ENCODE results near the gene PRSS16.
"Not testable (repeated sequence)": the region's sequence is repeated elsewhere in the genome, so short reads cannot be mapped to it uniquely, and the experiment has no call there.

Gene PRSS16, protein sequence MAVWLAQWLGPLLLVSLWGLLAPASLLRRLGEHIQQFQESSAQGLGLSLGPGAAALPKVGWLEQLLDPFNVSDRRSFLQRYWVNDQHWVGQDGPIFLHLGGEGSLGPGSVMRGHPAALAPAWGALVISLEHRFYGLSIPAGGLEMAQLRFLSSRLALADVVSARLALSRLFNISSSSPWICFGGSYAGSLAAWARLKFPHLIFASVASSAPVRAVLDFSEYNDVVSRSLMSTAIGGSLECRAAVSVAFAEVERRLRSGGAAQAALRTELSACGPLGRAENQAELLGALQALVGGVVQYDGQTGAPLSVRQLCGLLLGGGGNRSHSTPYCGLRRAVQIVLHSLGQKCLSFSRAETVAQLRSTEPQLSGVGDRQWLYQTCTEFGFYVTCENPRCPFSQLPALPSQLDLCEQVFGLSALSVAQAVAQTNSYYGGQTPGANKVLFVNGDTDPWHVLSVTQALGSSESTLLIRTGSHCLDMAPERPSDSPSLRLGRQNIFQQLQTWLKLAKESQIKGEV

DNA sequence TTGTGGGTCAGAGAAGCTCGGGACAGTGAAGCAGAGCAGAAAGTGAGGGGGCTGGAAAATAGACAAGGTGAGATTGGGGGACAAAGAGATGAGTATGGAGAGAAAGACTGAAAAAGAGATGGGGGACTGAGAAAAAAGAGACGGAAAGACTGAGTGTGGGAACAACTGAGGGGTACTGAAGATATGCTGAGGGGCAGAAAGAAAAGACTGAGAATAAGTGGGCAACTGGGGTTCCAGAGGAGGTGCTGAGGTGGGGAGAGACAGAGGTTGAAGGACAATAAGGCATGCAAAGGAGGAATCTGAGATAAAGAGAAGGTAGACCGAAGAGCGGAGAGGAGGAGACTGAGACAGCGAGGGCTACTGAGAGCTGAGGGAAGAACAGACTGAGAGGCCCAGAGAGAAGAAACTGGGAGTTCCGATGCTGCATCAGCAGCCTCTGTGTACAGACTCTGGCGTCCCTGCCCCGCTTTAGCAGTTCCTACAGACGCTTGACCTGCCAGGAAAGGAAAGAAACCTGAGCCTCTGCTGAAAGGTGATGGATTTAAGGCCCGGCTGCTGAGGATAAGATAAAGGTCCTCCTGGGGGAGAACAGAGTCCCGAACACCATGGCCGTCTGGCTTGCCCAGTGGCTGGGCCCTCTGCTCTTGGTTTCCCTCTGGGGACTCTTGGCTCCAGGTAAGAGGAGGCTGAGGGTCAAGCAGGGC lies at the start of gene PRSS16:
TSS of gene PRSS16 (plus strand) at position 569 of the 704 bp plus-strand sequence. CDS start at position 606, 37 bp downstream.
- no peak for DNase-seq (ENCODE audit: low read depth)

DNA sequence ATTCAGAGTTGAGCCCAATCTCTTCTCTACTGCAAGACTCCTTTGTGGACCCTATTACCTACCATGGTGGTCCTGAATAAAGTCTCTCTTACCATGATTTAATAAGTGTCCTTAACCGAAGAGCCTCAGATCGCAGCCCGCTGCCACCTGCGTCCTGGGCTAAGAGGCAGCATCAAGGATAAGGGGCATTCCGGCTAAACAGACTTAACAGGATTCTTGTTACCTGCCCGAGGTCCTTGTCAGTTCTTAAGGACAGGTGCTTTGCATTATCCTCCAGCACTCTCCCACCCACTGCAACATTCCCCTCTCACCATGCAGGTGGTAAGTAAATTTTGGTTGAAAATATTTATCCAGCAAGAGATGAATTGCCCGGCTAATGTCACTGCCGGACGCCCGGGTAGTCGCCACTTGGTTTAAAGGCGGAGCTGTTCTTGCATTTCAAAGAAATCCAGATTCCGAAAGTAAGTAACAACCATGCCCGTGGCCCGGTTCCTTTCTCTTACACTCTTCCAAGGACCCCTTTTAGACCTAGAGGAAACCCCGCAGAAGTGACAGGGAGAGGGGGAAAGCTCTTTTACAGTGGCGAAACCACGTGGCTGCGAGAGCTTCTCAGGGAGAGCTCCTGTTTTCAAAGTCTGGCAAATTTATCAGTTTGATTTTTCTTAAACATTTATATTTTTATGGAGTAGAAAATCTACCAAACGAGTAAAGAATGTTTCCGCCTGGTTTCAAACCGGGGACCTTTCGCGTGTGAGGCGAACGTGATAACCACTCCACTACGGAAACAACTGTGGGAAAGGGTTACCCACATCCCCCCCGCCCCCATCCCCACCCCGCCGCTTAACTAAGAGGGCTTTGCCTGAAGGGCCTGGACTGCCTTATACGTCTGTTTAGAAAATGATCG lies 41.9 kb upstream of the PRSS16 start:
- peak; percentile 3 for DNase-seq (ENCODE audit: low read depth)

DNA sequence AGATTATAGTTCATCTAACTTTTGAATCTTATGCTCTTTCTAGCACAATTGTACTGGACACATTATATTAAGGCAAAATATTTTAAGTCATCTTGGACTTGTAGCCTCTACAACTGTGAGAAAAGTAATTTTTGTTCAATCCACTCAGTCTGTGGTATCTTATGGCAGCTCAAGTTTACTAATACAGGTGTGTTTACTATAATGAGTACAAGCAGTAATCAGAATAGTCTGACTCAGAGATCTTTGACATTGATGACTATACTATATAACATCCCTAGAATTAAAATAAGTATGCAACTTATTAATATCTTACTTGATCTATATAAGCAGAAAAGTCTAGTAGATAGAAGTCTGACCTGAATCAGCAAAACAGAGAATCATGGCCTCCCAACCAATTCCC lies 40.7 kb upstream of the PRSS16 start:
- no peak for DNase-seq (ENCODE audit: low read depth)

DNA sequence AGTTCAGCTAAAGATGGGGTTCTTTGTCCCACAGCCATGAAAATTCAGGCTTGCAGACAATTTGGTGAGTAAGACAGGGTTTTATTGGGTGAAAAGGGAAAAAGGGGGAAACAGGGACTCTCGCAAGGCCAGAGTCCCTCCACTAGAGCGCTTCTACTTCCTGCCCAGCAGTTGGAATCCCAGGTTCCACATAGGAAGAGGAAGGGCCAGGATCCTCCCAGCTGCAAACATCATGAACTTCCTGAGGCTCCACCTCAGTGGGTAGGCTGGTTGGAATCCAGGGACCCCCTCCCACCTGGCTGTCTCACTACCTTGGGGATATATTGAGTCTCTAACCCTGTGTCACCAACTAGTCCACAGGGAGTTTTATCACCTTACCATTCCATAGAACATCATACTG lies 39.5 kb upstream of the PRSS16 start:
- DNase-seq (ENCODE audit: low read depth): no peak

DNA sequence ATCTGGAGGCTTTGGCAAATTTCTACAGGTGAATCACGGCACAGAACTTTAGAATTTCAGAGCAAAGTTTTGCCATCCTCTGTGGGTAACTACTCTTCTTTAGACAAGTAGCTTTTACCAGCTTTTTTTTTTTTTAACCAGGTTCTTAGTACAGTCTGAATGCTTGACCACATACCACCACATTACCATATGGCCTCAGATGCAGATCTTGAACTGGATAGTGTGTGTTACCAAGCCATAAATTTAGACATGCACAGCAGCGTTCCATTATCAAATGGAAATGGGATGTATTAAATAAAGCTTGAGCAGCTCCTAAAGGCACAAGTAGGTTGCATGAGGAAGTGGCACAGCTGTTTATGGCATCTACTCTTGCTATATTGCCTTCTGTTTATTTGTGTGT lies 38.3 kb upstream of the PRSS16 start:
- no peak for DNase-seq (ENCODE audit: low read depth)

DNA sequence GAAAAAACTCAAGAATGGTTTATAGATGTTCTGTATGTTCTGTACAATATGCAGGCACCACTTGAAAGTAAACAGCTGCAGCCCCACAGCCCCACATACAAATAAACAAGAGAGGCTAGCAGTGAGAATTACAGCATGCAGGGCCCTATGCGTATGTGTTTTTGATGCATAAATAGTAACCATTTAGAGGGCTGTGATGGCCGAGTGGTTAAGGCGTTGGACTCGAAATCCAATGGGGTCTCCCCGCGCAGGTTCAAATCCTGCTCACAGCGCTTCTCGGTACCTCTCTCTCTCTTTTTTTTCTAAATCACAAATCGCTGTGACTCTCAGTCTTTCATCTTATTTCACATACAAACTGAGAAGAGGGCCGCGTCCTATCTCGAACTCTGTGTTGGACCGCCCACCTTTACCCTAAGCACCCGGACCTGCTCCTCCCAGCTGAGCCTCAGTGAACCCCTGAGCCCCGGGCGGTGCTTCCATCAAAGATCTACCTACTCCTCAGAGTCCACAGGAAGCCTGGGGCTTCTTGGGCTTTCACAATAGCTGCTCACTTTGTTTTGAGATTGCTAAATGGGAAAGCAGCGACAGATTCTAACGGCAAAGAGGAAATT lies 37.7 kb upstream of the PRSS16 start:
- no peak for DNase-seq (ENCODE audit: low read depth)

DNA sequence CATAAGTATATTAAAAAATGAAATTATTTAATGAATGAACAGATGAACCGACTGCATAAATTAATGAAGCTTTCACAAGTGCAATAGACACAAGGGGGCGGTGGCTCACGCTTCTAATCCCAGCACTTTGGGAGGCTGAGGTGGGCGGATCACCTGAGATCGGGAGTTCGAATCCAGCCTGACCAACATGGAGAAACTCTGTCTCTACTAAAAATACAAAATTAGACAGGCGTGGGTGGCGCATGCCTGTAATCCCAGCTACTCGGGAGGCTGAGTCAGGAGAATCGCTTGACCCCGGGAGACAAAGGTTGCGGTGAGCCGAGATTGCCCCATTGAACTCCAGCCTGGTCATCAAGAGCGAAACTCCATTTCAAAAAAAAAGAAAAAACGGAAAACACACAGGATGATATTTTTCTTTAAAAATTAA lies 34.4 kb upstream of the PRSS16 start:
- DNase-seq (ENCODE audit: low read depth): not testable (repeated sequence)

DNA sequence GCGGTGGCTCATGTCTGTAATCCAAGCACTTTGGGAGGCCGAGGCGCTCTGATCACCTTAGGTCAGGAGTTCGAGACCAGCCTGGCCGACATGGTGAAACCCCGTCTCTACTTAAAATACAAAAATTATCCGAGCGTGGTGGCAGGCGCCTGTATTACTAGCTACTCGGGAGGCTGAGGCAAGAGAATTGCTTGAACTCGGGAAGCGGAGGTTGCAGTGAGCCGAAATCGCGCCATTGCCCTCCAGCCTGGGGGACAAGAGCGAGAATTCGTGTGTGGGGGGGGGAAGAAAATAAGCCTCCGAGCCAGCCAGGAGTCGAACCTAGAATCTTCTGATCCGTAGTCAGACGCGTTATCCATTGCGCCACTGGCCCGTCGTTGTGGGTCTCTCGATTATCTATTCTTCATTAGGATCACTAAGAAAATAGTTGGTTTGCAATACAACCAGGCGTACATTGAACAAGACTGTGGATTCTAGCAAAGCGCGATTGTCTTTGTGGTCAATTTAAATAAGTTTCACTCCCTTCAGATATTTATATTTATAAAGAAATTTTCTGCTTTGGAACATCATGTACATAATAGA lies 33.9 kb upstream of the PRSS16 start:
- peak; percentile 9 for DNase-seq (ENCODE audit: low read depth)

DNA sequence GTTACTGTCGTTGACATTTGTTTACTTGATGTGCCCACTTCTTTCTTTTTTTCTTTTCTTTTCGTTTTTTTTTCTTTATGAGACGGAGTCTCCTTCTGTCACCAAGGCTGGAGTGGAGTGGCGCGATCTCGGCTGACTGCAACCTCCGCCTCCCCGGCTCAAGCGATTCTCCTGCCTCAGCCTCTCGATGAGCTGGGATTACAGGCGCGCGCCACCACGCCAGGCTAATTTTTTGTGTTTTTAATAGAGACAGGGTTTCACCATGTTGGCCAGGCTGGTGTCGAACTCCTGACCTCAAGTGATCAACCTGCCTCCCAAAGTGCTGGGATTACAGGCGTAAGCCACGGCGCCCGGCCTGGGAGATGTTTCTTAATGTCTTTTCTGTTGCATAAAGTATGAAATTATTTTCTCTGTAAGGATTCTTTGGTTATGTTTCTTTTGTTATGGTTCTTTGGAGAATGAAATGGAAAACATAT lies 33.3 kb upstream of the PRSS16 start:
- no peak for DNase-seq (ENCODE audit: low read depth)

DNA sequence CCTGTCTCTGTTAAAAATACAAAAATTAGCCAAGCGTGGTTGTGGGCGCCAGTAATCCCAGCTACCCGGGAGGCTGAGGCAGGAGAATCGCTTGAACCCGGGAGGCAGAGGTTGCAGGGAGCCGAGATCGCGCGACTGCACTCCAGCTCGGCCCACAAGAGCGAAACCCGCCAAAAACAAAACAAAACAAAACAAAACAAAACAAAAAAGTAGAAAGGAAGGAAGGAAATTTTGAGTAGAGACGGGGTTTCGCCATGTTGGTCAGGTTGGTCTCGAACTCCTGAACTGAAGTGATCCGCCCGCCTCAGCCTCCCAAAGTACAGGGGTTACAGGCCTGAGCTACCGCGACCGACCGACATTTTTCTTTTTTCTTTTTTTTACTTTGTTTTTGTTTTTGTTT lies 30.6 kb upstream of the PRSS16 start:
- no peak for DNase-seq (ENCODE audit: low read depth)

DNA sequence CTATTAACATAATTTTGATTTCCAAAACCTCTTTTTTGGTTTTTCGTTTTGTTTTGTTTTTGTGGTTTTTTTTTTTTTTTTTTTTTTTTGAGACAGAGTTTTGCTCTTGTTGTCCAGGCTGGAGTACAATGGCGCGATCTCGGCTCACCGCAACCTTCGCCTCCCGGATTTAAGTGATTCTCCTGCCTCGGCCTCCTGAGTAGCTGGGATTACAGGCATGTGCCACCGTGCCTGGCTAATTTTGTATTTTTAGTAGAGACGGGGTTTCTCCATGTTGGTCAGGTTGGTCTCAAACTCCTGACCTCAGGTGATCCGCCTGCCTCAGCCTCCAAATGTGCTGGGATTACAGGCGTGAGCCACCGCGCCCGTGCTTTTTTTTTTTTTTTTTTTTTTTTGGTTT lies 24.5 kb upstream of the PRSS16 start:
- not testable (repeated sequence) for DNase-seq (ENCODE audit: low read depth)

DNA sequence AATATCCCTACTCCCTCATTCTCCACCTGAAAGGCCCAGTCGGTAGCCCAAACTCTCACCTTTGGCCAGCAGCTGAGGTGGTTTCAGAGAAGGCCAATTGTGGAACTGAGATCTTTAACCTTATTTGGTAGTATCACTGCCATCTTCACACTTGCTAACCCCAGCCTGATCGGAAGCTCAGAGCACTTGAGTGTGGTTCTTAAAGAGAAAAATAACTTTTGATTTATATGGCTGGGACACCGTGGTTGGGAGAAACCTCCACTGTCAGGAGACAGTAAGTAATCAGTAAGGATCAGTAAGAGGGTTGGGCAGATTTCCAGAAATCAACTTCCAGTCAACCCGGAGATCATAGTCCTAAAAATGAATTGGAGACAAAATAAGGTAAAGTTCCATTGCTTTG lies 22.8 kb upstream of the PRSS16 start:
- DNase-seq (ENCODE audit: low read depth): no peak

DNA sequence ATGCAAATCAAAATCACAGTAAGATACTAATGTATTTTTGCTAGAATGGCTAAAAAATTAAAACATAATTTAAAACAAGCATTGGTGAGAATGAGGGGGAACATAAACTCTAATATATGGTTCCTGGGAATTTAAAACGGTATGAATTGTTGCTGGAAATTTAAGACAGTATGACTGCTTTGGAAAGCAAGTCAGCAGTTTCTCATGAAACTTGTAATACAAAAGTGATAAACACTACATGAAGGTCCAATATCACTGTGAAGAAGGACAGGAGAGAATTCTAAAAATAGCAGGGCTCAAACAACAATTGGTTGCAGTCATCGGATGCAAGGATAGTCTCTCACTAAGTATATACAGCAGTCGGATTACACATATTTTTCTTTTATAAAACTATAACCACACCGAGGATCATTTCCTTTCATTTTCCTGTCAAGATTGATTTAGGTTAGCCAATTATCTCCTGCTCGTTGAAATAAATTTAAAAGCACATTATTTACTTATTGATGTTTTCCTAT lies 18.5 kb upstream of the PRSS16 start:
- no peak for DNase-seq (ENCODE audit: low read depth)

DNA sequence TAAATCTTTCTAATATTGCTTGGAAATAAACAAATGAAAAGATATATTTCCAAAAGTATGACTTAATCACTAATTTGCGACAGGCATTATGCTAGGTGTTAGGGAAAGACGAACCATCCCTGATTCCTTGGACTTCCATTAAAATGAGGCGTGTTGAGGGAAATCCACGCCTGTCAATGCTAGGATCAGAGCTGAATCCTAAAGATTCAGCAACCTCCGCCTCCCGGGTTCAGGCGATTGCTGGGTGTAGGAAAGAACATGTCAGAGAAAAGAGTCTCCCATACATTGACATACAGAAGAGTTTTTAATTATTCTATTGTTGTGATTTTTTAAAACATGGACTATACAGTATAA lies 16.8 kb upstream of the PRSS16 start:
- no peak for DNase-seq (ENCODE audit: low read depth)

DNA sequence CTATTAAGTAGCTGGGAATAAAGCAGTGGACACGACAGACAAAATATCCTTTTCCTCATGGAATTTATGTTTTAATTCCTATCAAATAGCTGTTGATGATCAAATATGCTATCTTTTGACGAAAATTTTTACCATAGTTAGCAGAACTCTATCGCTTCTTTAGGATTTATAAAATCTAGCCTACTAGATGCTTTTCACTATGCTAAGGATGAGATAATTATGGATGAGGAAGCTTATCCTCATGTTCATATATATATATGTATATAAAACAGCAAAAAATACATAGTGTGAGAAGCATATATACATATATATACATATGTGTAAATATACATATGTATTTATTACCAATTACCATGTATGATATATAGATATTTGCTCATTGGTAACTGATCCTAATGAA lies 12.9 kb upstream of the PRSS16 start:
- DNase-seq (ENCODE audit: low read depth): no peak

DNA sequence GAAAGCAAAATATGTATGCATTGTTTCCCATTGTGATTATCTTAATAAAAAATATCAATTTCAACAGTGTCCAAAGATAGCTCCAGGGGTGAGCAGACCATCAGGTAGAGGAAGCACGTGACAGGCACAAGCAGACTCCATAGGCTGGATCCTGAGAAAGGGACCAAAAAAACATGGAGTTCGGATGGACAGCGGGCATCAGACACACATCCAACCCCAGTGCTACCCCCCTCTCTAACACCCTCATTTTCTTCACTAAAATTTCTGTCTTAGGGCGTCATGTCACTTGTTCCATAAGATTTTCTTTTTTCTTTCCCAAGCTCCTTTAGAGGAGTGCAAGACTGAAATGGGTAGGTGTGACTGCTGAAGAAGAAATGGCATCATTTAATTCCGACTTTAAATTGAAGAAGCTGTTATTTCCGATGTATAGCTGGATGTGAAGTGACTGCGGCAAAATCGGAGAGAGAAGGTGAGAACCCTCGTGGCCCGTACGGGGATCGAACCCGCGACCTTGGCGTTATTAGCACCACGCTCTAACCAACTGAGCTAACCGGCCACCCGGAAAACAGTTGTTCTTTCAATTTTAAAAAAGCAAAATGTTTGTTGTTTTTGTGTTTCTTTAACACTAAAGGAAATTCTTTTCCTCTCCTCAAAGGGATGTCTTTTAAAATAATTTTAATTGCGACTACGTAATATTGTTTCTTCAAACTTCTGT lies 10.3 kb upstream of the PRSS16 start:
- DNase-seq (ENCODE audit: low read depth): peak; percentile 62

DNA sequence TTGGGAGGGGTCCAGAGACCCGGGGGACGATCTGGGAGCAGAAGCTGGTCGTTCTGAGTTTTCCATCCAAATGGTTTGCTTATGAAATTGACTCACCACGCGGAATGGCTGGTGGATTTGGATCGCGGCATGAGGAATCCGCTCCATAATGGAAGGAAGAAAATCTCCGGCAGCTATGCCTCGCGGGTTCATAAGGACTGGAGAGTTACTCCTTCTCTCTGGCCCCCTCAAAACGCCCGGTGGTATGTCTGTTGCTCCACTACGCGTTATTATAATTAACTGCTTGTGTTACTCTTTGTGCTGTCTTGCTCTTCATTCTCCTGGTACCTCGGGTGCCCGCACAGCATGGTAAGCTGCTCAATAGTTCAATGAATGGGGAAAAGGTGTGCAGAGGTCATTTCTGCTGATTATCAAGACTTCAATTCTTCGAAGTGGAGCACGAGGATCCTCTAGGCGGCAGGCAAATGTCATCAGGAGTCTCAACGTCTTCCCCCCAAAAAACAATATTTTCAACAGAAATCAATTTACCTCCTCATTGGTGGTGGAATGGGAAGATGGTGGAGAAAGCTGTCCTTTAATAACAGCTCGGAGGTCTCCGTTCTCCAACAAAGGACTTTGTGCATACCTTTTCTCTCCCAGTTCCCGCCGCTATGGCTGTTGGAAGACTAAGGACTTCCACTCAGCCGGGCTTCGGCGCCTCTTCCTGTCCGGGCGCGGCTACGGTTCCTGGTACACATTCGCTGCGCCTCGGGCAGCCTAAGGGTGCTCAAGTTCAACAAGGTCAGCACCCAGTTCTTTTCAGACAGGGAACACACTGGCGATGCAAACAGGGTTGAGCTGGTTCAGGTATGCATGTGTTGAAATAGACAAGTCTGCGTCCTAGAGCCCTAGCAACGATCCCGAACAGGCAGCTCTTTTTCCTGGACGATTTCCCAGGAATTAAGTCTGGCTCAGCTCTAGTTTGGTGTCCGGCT lies 9.2 kb upstream of the PRSS16 start:
- DNase-seq (ENCODE audit: low read depth): peak; percentile 13

DNA sequence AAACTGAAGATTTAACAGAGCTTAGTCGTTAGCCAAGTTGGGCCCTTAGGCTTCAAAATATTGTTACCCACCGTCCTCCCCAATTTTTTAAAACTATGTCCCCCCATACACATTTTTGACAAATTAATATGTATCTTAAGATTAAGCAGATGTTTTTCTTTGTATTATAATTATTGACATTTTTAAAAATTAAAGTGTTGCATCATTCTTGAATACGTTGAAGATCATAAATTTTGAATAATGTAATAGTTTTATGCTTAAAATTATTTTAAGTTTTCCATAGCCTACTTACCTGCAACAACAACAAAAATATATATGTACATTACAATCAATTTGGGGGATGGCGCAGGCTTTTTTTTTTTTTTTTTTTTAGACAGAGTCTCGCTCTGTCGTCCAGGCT lies 8.2 kb upstream of the PRSS16 start:
- DNase-seq (ENCODE audit: low read depth): no peak

DNA sequence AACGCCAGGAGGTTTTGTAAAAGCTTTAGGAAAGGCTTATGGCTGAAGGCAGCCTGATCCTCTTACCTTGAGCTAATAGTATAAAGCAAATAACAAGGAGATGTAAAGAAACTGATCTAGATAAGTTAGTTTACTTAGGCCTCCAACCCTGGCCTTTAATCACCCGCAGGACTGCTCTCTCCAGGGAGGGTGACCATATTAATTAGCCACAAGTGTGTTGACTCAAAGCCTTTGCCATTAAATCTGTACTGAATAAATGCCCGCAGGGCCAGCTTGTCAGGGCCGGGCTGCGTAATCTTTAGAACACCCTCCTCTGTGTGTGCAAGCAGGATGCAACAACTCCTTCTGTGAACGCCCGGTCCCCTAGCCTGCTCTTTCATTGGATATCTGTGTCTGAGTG lies 6.1 kb upstream of the PRSS16 start:
- no peak for DNase-seq (ENCODE audit: low read depth)

Measured in fibroblast of gingiva (primary cell).